Measurements from ENCODE around the gene RHAG.

GRCh38 chr6:49564552-49564951 lies 72.1 kb downstream of the RHAG start:
- TF ChIP-seq POLR2A (IDR thresholded peaks at IDR 0.05): no peak
- TF ChIP-seq, protein P1, sequence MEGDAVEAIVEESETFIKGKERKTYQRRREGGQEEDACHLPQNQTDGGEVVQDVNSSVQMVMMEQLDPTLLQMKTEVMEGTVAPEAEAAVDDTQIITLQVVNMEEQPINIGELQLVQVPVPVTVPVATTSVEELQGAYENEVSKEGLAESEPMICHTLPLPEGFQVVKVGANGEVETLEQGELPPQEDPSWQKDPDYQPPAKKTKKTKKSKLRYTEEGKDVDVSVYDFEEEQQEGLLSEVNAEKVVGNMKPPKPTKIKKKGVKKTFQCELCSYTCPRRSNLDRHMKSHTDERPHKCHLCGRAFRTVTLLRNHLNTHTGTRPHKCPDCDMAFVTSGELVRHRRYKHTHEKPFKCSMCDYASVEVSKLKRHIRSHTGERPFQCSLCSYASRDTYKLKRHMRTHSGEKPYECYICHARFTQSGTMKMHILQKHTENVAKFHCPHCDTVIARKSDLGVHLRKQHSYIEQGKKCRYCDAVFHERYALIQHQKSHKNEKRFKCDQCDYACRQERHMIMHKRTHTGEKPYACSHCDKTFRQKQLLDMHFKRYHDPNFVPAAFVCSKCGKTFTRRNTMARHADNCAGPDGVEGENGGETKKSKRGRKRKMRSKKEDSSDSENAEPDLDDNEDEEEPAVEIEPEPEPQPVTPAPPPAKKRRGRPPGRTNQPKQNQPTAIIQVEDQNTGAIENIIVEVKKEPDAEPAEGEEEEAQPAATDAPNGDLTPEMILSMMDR (IDR thresholded peaks at IDR 0.05): no peak
